Activated naive CD4-positive, alpha-beta T cell treated with anti-CD3 and anti-CD28 coated beads, Interleukin-2, amount 10 ng/mL, durations not matched to agents 7 days and 5 days (primary cell): ENCODE measurements around the gene TTI1.
A peak's percentile ranks its signal among the peaks of the same experiment; 100 is the strongest.

Experiments used
- CTCF ChIA-PET: fragments of 350-600 bp; sonication (Branson Sonifier 250); formaldehyde crosslinking; loops from one replicate; lab custom pipeline; 2021; ENCODE audit warnings: antibody characterized with exemption; lab: Charles Lee
- DNase-seq: peaks from one replicate; pipeline ENCODE4 v3.0.0-alpha.2; 2020
- H3K27ac Mint-ChIP-seq: one replicate; pipeline ENCODE4 v1.8.0; 2021; ENCODE audit warnings: mild to moderate bottlenecking, moderate library complexity, mixed read lengths
- H3K27me3 Mint-ChIP-seq: one replicate; pipeline ENCODE4 v1.8.0; 2021; ENCODE audit warnings: mild to moderate bottlenecking, mixed read lengths
- H3K36me3 Mint-ChIP-seq: one replicate; pipeline ENCODE4 v1.8.0; 2021; ENCODE audit warnings: mixed read lengths
- H3K4me1 Mint-ChIP-seq: one replicate; pipeline ENCODE4 v1.8.0; 2021; ENCODE audit warnings: mixed read lengths
- H3K4me3 Mint-ChIP-seq: one replicate; pipeline ENCODE4 v1.8.0; 2021; ENCODE audit warnings: mild to moderate bottlenecking, moderate library complexity, mixed read lengths
- H3K9me3 Mint-ChIP-seq: one replicate; pipeline ENCODE4 v1.8.0; 2021; ENCODE audit warnings: mixed read lengths

TTI1 gene

DNA sequence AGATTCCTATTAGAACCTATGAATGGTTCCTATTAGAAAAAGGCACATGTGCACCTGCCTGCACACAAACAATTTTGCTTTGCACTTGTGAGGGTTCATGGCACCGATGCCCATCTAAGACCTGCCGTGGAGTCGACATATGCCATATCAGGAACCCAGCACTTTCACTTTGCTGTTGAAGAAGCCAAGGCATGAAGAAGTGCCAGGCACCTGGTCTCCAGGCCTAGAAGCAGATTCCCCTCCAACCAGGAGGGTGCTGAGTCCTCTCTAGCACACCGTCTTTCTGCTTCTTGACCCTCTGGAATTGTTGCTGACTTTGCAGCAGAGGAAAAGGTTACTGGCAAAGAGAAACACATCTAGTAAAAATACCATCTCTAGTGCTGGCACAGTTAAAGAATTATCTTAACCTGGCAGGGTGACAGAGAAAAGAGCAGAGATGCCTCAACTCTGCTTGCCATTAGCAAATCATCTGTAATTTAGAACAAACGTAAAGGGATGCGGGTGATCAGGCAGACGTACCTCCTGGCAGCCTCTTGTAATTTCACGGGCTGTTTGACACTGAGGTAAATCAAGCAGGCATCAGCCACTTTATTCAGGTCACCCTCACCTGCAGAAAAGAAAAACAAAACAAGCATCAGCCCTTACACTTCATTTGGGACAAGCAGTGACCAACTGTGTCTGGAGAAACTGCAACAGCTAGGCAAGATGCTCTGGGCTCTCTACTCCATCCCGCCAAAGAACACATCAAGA lies 37.2 kb downstream of the TTI1 start:
- CTCF ChIA-PET, result interaction anchor here (0.7 to 5.3 kb wide), 2 partner anchors 16 to 430 kb away, joined by 4 to 30 read pairs; no protein-coding TSS in a partner anchor
- Mint-ChIP-seq H3K36me3 (peaks cover 38% of the 10 kb centered on the region), H3K4me3 (no peak overlapping the region)

DNA sequence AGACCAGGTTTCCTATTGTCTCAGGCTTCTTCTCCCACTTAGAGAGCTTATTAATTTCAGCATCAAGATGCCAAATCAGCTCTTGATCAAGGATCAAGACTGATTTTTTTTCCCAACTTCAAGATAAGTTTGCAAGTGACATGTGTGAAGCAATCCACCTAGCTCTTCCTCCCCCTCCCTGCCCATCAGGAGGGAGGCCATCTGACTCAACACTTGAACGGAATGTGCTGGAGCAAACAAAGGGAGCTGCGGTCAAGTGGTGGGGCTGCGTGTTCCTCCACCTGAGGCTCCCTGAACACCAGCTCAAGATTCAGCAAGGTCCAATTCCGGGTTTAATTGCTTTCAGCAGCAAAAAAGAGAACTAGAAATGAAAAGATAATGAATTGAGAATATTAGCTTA lies 38.7 kb downstream of the TTI1 start:
- CTCF ChIA-PET, result interaction anchor here (0.7 to 5.3 kb wide), 6 partner anchors 14 to 432 kb away, joined by 3 to 30 read pairs (median 3); no protein-coding TSS in a partner anchor
- peaks cover 21% of the 10 kb centered on the region for H3K4me1 Mint-ChIP-seq
- no peak for DNase-seq
- H3K4me3 Mint-ChIP-seq, result no peak overlapping the region
- H3K9me3 Mint-ChIP-seq, result no peaks in the 10 kb centered on the region
- no peaks in the 10 kb centered on the region for H3K27me3 Mint-ChIP-seq
- H3K27ac Mint-ChIP-seq, result no peak overlapping the region
- peaks cover 36% of the 10 kb centered on the region for H3K36me3 Mint-ChIP-seq

More for the DNA sequence above, 37.2 kb downstream of the TTI1 start:
- Mint-ChIP-seq H3K27ac (no peak overlapping the region), H3K9me3 (no peaks in the 10 kb centered on the region), H3K27me3 (no peaks in the 10 kb centered on the region), H3K4me1 (peaks cover 6% of the 10 kb centered on the region)
- no peak for DNase-seq

GRCh38 chr20:37992802-37993409 lies 40.4 kb downstream of the TTI1 start:
- H3K4me1 Mint-ChIP-seq, result peaks cover 23% of the 10 kb centered on the region
- H3K36me3 Mint-ChIP-seq, result peaks cover 35% of the 10 kb centered on the region
- no peak overlapping the region for H3K4me3 Mint-ChIP-seq
- H3K27me3 Mint-ChIP-seq, result no peaks in the 10 kb centered on the region
- H3K9me3 Mint-ChIP-seq, result no peaks in the 10 kb centered on the region
- H3K27ac Mint-ChIP-seq, result no peak overlapping the region
- DNase-seq, result peak; percentile 42
- CTCF ChIA-PET, result interaction anchor here (1.0 to 5.3 kb wide), 6 partner anchors 9 to 427 kb away, joined by 3 to 30 read pairs (median 4); no protein-coding TSS in a partner anchor

DNA sequence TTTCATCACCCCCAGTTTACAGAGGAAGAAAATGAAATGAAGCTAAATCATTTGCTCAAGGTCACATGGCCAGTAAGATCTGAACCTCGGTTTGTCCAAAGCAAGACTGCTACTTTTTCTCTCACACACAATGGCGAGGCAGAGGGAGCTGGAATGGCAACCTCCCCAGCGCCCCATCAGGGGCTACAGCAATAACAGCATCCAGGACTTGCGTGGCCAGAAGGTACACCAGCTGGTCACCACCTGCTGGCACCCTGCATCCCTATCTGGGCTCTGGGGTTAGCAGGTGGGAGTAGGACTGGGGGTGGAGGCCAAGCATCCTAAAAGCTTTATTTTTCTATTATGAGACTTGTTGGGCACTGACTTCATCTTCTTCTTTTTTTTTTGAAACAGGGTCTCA lies 41.3 kb downstream of the TTI1 start:
- Mint-ChIP-seq H3K4me1 (peaks cover 23% of the 10 kb centered on the region), H3K27me3 (no peaks in the 10 kb centered on the region), H3K9me3 (no peaks in the 10 kb centered on the region), H3K36me3 (peaks cover 29% of the 10 kb centered on the region), H3K27ac (no peak overlapping the region), H3K4me3 (no peak overlapping the region)
- CTCF ChIA-PET, result interaction anchor here (1.1 to 5.3 kb wide), 4 partner anchors 12 to 426 kb away, joined by 3 to 30 read pairs (median 4); no protein-coding TSS in a partner anchor
- DNase-seq, result no peak

DNA sequence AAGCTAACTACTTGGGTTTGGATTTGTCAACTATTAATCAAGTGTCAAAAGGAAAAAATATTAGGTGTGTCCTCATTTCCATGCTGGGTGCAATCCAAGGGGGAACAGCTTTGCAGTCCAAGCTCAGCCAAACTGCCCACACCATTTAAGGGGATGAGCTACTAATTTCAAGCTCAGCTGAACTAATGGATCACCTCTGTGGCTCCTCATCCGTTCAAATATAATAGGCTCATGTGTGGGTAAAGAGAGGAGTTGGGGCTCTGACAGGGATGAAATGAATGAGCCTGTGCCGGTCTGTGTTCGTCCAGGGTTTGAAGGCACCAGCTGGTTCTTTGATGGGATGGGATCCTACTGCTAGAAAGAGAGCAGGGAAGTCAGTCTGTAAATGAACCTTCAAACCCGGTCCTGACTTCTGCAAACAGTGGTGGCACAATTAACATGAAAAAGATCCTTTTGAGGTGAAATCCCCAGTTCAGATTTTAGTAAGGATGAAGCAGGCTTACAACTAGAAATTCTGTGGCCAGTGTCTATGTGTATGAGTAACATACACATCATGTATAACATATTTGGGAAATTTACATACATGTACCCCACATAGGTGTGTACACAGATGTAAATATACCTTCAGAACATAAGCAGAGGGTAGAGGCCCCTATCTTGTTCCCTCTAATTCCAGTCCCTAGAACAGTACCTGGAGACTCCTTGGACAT lies 41.9 kb downstream of the TTI1 start:
- H3K27ac Mint-ChIP-seq, result peak overlapping the region; percentile 10
- H3K9me3 Mint-ChIP-seq, result no peaks in the 10 kb centered on the region
- CTCF ChIA-PET, result interaction anchor here (0.5 to 5.3 kb wide), 3 partner anchors 66 to 726 kb away, joined by 3 to 30 read pairs (median 4); no protein-coding TSS in a partner anchor
- no peaks in the 10 kb centered on the region for H3K27me3 Mint-ChIP-seq
- H3K36me3 Mint-ChIP-seq, result peaks cover 29% of the 10 kb centered on the region
- peaks cover 23% of the 10 kb centered on the region for H3K4me1 Mint-ChIP-seq
- H3K4me3 Mint-ChIP-seq, result no peak overlapping the region
- DNase-seq, result no peak

DNA sequence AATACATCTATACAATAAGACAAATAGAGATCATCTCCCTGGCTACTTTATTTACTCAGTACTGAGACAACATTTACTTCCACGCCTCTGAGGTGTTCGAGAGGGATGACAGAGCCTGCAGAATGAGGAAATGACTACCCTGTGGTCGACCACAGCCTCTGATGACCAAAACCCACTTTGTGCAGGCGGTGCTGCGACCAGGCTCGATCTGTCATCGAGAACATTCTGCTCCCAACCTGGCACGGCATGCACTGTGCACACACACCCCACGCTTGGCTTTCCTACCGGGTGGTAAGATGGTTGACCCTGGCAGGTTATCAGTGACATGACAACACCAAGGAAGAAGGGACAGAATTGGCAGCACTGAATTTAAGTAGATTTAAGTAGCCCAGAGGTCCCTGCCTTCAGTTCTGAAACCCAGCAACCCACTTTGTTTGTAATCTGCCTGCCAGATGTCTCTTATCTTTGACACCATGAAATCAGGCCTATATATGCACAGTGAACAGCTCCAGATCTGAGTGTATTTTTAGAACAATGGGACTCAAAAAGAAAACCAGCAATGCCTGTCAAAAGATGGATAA lies 42.6 kb downstream of the TTI1 start:
- CTCF ChIA-PET, result interaction anchor here (0.5 to 5.3 kb wide), 3 partner anchors 67 to 726 kb away, joined by 3 to 30 read pairs (median 4); no protein-coding TSS in a partner anchor
- Mint-ChIP-seq H3K4me3 (no peak overlapping the region), H3K27me3 (no peaks in the 10 kb centered on the region), H3K36me3 (peaks cover 29% of the 10 kb centered on the region), H3K4me1 (peaks cover 23% of the 10 kb centered on the region), H3K27ac (peak overlapping the region; percentile 84), H3K9me3 (no peaks in the 10 kb centered on the region)
- peak; percentile 65 for DNase-seq

DNA sequence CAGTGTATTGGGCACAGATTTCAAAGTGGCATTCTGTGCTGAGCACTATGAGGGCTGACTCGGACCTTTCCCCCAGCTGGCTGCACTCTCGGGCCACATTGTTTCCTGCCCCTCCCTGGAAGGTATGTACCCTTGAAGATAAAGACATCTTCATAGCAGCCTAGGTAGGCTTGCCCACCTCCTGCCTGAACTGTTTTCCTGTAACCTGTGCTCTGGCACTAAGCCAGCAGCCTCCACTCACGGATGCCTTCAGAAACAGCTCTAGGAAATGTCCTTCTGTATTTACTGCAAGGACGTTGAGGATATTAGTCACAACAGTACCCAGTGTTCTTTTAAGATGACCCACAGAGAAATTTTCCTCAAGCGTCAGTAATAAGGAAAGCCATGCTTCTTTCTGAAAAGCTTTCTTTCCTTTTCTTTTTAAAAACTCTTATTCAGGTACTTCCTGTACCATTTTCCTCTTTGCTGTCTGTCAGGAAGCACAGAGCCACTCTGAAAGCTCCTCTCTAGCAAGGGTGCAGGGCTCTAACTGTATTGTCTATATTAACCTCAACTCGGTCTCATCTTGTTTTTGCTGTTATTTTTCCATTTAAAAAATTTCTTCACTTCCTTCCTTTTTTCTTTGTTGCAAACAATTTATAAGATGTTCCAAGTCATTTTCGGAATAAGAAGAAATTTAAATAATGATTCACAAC lies 43.5 kb downstream of the TTI1 start:
- Mint-ChIP-seq H3K36me3 (peaks cover 22% of the 10 kb centered on the region), H3K4me1 (peaks cover 23% of the 10 kb centered on the region), H3K4me3 (peak overlapping the region; percentile 14)

DNA sequence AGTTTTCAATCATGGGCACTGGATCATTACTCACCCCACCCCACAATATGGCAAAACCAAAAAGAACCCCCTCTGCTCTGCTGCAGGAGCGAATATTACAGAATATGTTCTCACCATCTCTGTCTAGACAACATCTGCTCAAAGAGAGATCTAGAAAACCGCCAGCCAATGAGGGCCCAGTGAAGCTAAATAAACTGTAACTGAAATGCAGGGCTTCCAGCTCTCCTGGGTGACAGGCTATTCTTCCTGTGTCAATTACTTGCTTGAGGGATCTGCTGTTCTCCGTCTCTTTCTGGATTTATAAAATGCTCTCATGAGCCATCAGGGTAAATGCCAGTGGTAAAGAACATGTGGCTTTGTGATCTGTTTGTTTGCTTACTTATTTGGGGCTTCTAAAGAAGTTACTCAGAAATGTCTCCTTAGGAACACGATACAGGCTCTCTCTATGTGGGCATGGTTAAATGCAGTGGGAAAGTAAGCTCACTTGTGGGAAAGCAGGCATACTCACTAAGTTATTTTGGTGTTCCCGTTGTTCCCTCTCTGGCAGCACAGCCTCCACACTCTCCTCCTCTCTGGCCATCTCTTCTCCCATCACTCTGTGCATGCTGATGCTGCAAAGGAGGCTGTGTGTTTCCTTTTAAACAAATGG lies 44.8 kb downstream of the TTI1 start:
- CTCF ChIA-PET, result no interaction called here
- Mint-ChIP-seq H3K27ac (no peak overlapping the region), H3K4me3 (no peak overlapping the region), H3K9me3 (no peaks in the 10 kb centered on the region), H3K27me3 (no peaks in the 10 kb centered on the region), H3K36me3 (peaks cover 17% of the 10 kb centered on the region), H3K4me1 (peaks cover 23% of the 10 kb centered on the region)
- DNase-seq, result no peak

More for the DNA sequence above, 43.5 kb downstream of the TTI1 start:
- DNase-seq, result no peak
- H3K9me3 Mint-ChIP-seq, result no peaks in the 10 kb centered on the region
- H3K27me3 Mint-ChIP-seq, result no peaks in the 10 kb centered on the region
- peak overlapping the region; percentile 84 for H3K27ac Mint-ChIP-seq
- CTCF ChIA-PET, result no interaction called here

- Mint-ChIP-seq H3K4me3 (no peak overlapping the region), H3K36me3 (peaks cover 20% of the 10 kb centered on the region), H3K27me3 (no peaks in the 10 kb centered on the region), H3K4me1 (peaks cover 23% of the 10 kb centered on the region), H3K27ac (no peak overlapping the region), H3K9me3 (no peaks in the 10 kb centered on the region)
- CTCF ChIA-PET, result no interaction called here
- DNase-seq, result no peak
Observed at GRCh38 chr20:37987602-37988290, 45.5 kb downstream of the TTI1 start.

GRCh38 chr20:37986873-37987601 lies 46.2 kb downstream of the TTI1 start:
- Mint-ChIP-seq H3K4me3 (no peak overlapping the region), H3K27me3 (no peaks in the 10 kb centered on the region), H3K36me3 (peaks cover 25% of the 10 kb centered on the region), H3K27ac (no peak overlapping the region), H3K9me3 (no peaks in the 10 kb centered on the region), H3K4me1 (peaks cover 23% of the 10 kb centered on the region)
- no peak for DNase-seq
- CTCF ChIA-PET, result no interaction called here

DNA sequence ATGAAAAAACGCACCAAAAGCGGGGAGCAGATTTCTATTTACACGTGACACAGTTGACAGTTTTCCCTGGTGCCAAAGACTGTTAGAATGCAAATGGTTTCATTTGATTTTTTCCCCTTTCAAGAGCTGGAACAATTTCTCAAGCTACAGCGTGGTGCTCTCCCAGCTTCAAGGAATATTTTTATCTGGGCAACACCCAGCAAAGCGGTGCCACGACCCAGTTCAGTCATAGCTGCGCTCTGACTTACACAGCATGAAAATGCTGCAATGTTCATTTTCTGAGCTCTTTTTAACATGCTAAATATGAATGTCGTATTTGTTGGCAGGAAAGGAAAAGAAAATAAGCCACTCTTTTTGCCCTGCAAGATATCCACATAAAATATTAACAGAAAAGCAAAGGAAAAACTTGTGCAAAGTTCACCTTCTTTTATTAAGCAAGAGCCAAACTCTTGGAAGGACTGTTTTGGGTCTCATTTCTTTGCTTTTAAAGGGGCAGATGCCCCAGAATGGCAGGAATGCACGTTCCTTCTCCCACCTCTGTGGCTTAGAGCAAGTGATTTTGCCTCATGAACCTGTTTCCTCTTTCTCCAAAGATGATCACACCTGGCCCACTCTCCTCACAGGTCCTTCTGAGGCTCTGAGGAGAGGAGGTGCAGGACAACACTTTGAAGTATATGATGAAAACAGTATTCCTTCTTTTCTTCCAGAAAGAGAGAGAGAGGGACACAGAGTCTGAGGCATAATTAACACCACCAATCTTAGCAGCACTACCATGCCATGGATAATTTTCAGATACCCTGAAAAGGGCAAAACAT lies 47.0 kb downstream of the TTI1 start:
- Mint-ChIP-seq H3K27me3 (no peaks in the 10 kb centered on the region), H3K36me3 (peaks cover 19% of the 10 kb centered on the region), H3K27ac (no peak overlapping the region), H3K4me3 (no peak overlapping the region), H3K4me1 (peaks cover 19% of the 10 kb centered on the region), H3K9me3 (no peaks in the 10 kb centered on the region)
- CTCF ChIA-PET, result no interaction called here
- DNase-seq, result no peak
